Small intestine (tissue), 16 donors: ENCODE measurements around the gene ZMIZ2. TPM values are rescaled to one million over a fixed set of nuclear protein-coding genes. Genes with fewer than 3 reads are reported as not detected.
"Not testable (repeated sequence)": the region's sequence is repeated elsewhere in the genome, so short reads cannot be mapped to it uniquely, and the experiment has no call there.

Source experiments
- DNase-seq, 2 donors: peaks; one replicate each; pipeline versions ENCODE4 v3.0.0 to v3.0.0-alpha.2; 2013
- FAIRE-seq: peaks from 2 replicates; lab custom pipeline; 2012; peaks lifted over from hg19 to GRCh38; lab: Jason Lieb, UNC
- H3K27ac ChIP-seq, 3 donors: one replicate each; pipeline ENCODE4 v1.5.1; 2013; ENCODE audit warnings: low read length in 2 of 3, mild to moderate bottlenecking in 2 of 3, control low read depth in 1 of 3, inconsistent platforms in 1 of 3, low read depth in 1 of 3, moderate library complexity in 1 of 3
- H3K27me3 ChIP-seq, 3 donors: one replicate each; pipeline ENCODE4 v1.6.1; 2013; ENCODE audit warnings: low read length in 3 of 3, inconsistent platforms in 1 of 3; ENCODE audit not compliant: control insufficient read depth in 3 of 3, insufficient read depth in 3 of 3
- H3K36me3 ChIP-seq, 3 donors: one replicate each; pipeline ENCODE4 v1.6.1; 2013; ENCODE audit warnings: low read length in 3 of 3, inconsistent platforms in 1 of 3, low read depth in 1 of 3, mild to moderate bottlenecking in 1 of 3, moderate library complexity in 1 of 3; ENCODE audit not compliant: control insufficient read depth in 3 of 3, insufficient read depth in 2 of 3
- H3K4me1 ChIP-seq, 3 donors: one replicate each; pipeline ENCODE4 v1.6.1; 2013; ENCODE audit warnings: low read length in 2 of 3, inconsistent platforms in 1 of 3, low read depth in 1 of 3, mild to moderate bottlenecking in 1 of 3, moderate library complexity in 1 of 3; ENCODE audit not compliant: control insufficient read depth in 3 of 3, insufficient read depth in 2 of 3
- H3K4me3 ChIP-seq, 3 donors: one replicate each; pipeline ENCODE4 v1.5.1; 2013; ENCODE audit warnings: low read length in 3 of 3, control low read depth in 1 of 3, inconsistent platforms in 1 of 3, low read depth in 1 of 3, mild to moderate bottlenecking in 1 of 3, moderate library complexity in 1 of 3
- H3K9me3 ChIP-seq, 2 donors: one replicate each; pipeline ENCODE4 v1.6.1; 2013; ENCODE audit warnings: low read depth in 1 of 2, low read length in 1 of 2; ENCODE audit not compliant: control insufficient read depth in 2 of 2, insufficient read depth in 1 of 2
- WGBS, 3 donors: extraction: QIAGEN DNeasy Blood & Tissue Kit; methylation state at CpG; one replicate each; pipeline ENCODE4 v1.1.7; 2013; 5-methylcytosine and 5-hydroxymethylcytosine counted together
- long read RNA-seq, 10 donors: transcript quantifications; one replicate each; lab custom pipeline, GENCODE V29; 2026
- polyA plus RNA-seq, 4 donors: library from polyadenylated mRNA; stranded (reverse) in 3 of 4; unstranded in 1 of 4; fragments of 200-250 nt in 3 of 4; fragments of 120-200 nt in 1 of 4; gene quantifications; one replicate each; pipeline versions ENCODE4 v1.2.1 to v1.2.3, GENCODE V29; 2013
- donor health status: healthy with polysubstance abuse.
- donor health status: control.
- donor health status: control.
- donor health status: Bipolar disorder and iron deficiency.
- donor health status: healthy.

ZMIZ2 gene
- polyA plus RNA-seq = 10 to 100 TPM; 18.9 to 75.2 (median 37.6) TPM
- long read RNA-seq, donor 1, transcript ZMIZ2-212 (2 exons, 724 nt) = major isoform, 5 of 63 reads
- long read RNA-seq, donor 1, partial matches to known transcripts = 55 of 63 reads
- long read RNA-seq, donor 1, other reads (novel, unspliced or antisense) = 0 of 63 reads
- long read RNA-seq, donor 2, partial matches to known transcripts = 12 of 13 reads
- long read RNA-seq, donor 2, other reads (novel, unspliced or antisense) = 0 of 13 reads
- long read RNA-seq, donor 3, partial matches to known transcripts = 10 of 13 reads
- long read RNA-seq, donor 3, other reads (novel, unspliced or antisense) = 0 of 13 reads
- long read RNA-seq, donor 4 = 0 reads
- long read RNA-seq, donor 5, partial matches to known transcripts = 10 of 13 reads
- long read RNA-seq, donor 5, other reads (novel, unspliced or antisense) = 0 of 13 reads
- long read RNA-seq, donor 6, partial matches to known transcripts = 0 of 1 reads
- long read RNA-seq, donor 6, other reads (novel, unspliced or antisense) = 0 of 1 reads
- long read RNA-seq, donor 7, partial matches to known transcripts = 16 of 17 reads
- long read RNA-seq, donor 7, other reads (novel, unspliced or antisense) = 0 of 17 reads
- long read RNA-seq, donor 8 = 0 reads
- long read RNA-seq, donor 9, partial matches to known transcripts = 0 of 1 reads
- long read RNA-seq, donor 9, other reads (novel, unspliced or antisense) = 0 of 1 reads
- long read RNA-seq, donor 10, partial matches to known transcripts = 21 of 24 reads
- long read RNA-seq, donor 10, other reads (novel, unspliced or antisense) = 0 of 24 reads

GRCh38 chr7:44748045-44748947, at the start of gene ZMIZ2:
Gene ZMIZ2, plus strand, starts transcription at chr7:44748847. Its CDS starts 7,403 bp downstream, at chr7:44756250.
- H3K36me3 ChIP-seq = peaks cover 0 to 15% (median 0%) of the 10 kb centered on the region in 3 donors
- DNase-seq (peak; percentile 91 to 97), FAIRE-seq (no peak)
- no peaks in the 10 kb centered on the region for H3K9me3 ChIP-seq
- peak within 1 kb of the TSS; percentile 84 to 88 (median 86) for H3K4me3 ChIP-seq
- 1% methylated on average over 40 to 92 of the region's 92 CpGs for WGBS, 3 donors
- peaks cover 5 to 25% (median 9%) of the 10 kb centered on the region in 3 donors for H3K4me1 ChIP-seq
- H3K27ac ChIP-seq = peak within 1 kb of the TSS; percentile 90 to 97 (median 93)
- H3K27me3 ChIP-seq = no peaks in the 10 kb centered on the region

- H3K4me1 ChIP-seq, H3K4me3 ChIP-seq, H3K27me3 ChIP-seq, FAIRE-seq, DNase-seq, H3K9me3 ChIP-seq, H3K27ac ChIP-seq: not testable (repeated sequence)
- WGBS, 3 donors = 84 to 94% (median 93%) methylated on average over 2 of the region's 2 CpGs
- peaks cover 25 to 87% (median 43%) of the 10 kb centered on the region in 3 donors for H3K36me3 ChIP-seq
Observed at GRCh38 chr7:44699598-44699997, 49.0 kb upstream of the ZMIZ2 start.

DNA sequence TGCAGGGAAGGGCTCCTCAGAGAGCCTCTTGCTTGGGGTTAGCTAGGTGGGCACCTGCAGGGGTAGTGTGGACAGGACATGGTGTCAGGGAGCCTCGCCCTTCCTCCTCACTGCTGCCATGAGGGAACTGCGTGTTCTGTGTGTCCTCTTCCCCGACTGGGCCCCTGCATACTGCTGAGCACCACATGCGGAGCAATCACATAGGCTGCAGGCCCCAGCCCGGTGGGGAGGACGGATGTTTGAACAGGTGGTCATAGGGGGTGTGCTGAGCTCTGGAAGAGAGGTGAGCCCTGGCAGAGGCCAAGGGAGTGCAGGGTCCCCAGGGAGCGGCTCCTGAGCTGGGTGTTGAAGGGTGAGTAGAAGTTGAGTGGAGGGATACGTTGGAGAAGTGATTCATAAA, 48.3 kb upstream of the ZMIZ2 start:
- WGBS, 3 donors = 83 to 94% (median 92%) methylated on average over 7 to 8 of the region's 8 CpGs
- H3K4me3 ChIP-seq = no peak overlapping the region
- peaks cover 0 to 5% of the 10 kb centered on the region in 2 donors for H3K9me3 ChIP-seq
- no peak for FAIRE-seq
- H3K36me3 ChIP-seq = peaks cover 25 to 84% (median 39%) of the 10 kb centered on the region in 3 donors
- H3K4me1 ChIP-seq = no peaks in the 10 kb centered on the region
- no peak for DNase-seq
- H3K27ac ChIP-seq = no peak overlapping the region
- no peaks in the 10 kb centered on the region for H3K27me3 ChIP-seq

- WGBS, 3 donors = 97 to 98% (median 97%) methylated on average over 10 of the region's 10 CpGs
- H3K36me3 ChIP-seq = peaks cover 13 to 79% (median 23%) of the 10 kb centered on the region in 3 donors
- H3K4me1 ChIP-seq = not testable (repeated sequence)
Observed at GRCh38 chr7:44703391-44703790, 45.3 kb upstream of the ZMIZ2 start.

DNA sequence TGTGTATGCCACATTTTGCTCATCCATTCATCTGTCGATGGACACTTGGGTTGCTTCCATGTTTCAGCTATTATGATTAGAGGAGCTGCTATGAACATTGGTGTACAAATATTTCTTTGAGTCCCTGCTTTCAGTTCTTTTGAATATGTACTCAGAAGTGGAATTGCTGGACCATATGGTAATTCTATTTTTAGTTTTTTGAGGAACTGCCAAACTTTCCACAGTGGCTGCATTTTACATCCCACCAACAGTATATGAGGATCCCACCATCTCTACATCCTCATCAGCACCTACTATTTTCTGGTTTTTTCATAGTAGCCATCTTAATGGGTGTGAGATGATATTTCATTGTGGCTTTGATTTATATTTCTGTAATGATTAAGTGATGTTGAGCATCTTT, 44.7 kb upstream of the ZMIZ2 start:
- no peaks in the 10 kb centered on the region for H3K27me3 ChIP-seq
- H3K27ac ChIP-seq = no peak overlapping the region
- H3K4me3 ChIP-seq = no peak overlapping the region
- H3K4me1 ChIP-seq = no peaks in the 10 kb centered on the region
- no peaks in the 10 kb centered on the region for H3K9me3 ChIP-seq
- FAIRE-seq (no peak), DNase-seq (no peak)
- 66 to 95% (median 89%) methylated on average over 1 of the region's 1 CpG for WGBS, 3 donors
- peaks cover 13 to 79% (median 25%) of the 10 kb centered on the region in 3 donors for H3K36me3 ChIP-seq

More at GRCh38 chr7:44703391-44703790, 45.3 kb upstream of the ZMIZ2 start:
- H3K27me3 ChIP-seq, H3K9me3 ChIP-seq, H3K4me3 ChIP-seq, DNase-seq, H3K27ac ChIP-seq, FAIRE-seq: not testable (repeated sequence)

DNA sequence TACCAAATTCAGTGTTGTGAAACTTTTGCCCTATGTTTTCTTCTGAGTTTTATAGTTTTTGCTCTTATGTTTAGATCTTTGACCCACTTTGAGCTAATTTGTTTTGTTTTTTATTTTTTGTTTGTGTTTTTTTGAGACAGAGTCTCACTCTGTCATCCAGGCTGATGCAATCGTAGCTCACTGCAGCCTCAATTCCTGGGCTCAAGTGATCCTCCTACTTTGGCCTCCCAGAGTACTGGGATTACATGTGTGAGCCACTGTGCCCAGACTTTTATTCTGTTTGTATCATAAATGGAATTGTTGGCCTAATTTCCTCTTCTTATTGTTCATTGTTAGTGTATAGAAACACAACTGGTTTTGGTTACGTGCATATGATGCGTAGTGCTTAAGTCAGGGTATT, 43.2 kb upstream of the ZMIZ2 start:
- DNase-seq (no peak), FAIRE-seq (no peak)
- Histone ChIP-seq H3K27ac (no peak overlapping the region), H3K36me3 (peaks cover 10 to 77% (median 23%) of the 10 kb centered on the region in 3 donors), H3K4me3 (no peak overlapping the region), H3K4me1 (no peaks in the 10 kb centered on the region), H3K9me3 (no peaks in the 10 kb centered on the region), H3K27me3 (no peaks in the 10 kb centered on the region)
- 89 to 98% (median 95%) methylated on average over 3 of the region's 3 CpGs for WGBS, 3 donors

DNA sequence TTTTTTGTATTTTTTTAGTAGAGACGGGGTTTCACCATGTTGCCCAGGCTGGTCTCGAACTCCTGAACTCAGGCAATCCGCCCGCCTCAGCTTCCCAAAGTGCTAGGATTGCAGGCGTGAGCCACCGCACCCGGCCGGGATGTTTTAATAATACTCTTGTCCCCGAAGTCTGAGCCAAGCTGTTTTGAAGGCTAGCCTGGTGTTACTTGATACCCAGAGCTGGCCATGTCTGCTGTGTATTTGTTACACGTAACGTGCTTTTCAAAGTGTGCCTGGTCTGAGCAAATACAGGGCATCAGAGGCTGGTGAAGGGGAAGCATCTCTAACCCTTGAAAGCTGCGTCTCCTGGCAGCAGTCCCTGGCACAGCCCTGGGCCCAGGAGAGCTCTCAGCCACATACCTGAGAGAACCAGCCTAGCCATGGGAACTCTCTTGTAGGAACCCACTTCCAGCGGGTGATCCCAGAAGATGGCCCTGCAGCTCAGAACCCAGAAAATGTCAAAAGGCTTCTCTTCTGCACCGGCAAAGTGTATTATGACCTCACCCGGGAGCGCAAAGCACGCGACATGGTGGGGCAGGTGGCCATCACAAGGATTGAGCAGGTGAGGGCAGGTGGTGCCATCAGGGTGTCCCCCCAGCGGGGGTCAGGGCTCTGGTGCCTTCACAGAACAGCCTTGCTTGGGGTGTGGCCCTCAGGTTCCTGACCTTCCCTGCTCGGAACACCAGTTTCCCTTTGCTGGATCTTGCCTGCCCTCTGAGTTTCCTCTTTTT, 41.7 kb upstream of the ZMIZ2 start:
- H3K4me1 ChIP-seq = peaks cover 0 to 3% (median 0%) of the 10 kb centered on the region in 3 donors
- no peaks in the 10 kb centered on the region for H3K9me3 ChIP-seq
- FAIRE-seq = no peak
- peaks cover 10 to 62% (median 19%) of the 10 kb centered on the region in 3 donors for H3K36me3 ChIP-seq
- 94 to 96% (median 95%) methylated on average over 20 of the region's 20 CpGs for WGBS, 3 donors
- no peak for DNase-seq
- H3K27me3 ChIP-seq = no peaks in the 10 kb centered on the region
- no peak overlapping the region for H3K4me3 ChIP-seq
- no peak overlapping the region for H3K27ac ChIP-seq
